ENCODE data around the gene HIF1AN.

- TF ChIP-seq POLR2AphosphoS5 (IDR thresholded peaks at IDR 0.05) = no peak
- TF ChIP-seq CTCF (IDR thresholded peaks at IDR 0.05 in 8 of 11, conservative IDR thresholded peaks at IDR 0.05 in 3 of 11) = no peak
- TF ChIP-seq POLR2A (IDR thresholded peaks at IDR 0.05) = no peak
Measured at GRCh38 chr10:100522107-100522801, 13.5 kb upstream of the HIF1AN start.
